ENCODE measurements around the gene WDR35.

The WDR35 gene

DNA sequence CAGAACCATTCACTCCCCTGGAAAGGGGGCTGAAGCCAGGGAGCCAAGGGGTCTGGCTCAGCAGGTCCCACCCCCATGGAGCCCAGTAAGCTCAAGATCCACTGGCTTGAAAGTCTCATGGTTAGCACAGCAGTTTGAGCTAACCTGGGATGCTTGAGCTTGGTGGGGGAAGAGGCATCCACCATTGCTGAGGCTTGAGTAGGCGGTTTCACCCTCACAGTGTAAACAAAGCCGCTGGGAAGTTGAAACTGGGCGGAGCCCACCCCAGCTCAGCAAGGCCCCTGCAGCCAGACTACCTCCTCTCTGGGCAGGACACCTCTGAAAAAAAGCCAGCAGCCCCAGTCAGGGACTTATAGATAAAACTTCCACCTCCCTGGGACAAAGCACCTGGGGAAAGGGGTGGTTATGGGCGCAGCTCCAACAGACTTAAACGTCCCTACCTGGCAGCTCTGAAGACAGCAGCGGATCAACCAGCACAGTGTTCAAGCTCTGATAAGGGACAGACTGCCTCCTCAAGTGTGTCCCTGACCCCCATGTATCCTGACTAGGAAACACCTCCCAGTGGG, 73.4 kb downstream of the WDR35 start:
- no peak for FAIRE-seq
- DNase-seq (ENCODE audit: insufficient read length, low spot score) = no peak
- TF ChIP-seq CTCF (IDR thresholded peaks at IDR 0.05; ENCODE audit: insufficient read depth, missing control alignments) = no peak

- TF ChIP-seq CTCF (IDR thresholded peaks at IDR 0.05; ENCODE audit: insufficient read depth, missing control alignments) = no peak
- no peak for FAIRE-seq
- DNase-seq (ENCODE audit: insufficient read length, low spot score) = no peak
Measured at GRCh38 chr2:19914266-19914975, 75.5 kb downstream of the WDR35 start.

GRCh38 chr2:19911808-19912509, 77.9 kb downstream of the WDR35 start:
- DNase-seq (ENCODE audit: insufficient read length, low spot score) = no peak
- no peak for FAIRE-seq
- no peak for TF ChIP-seq CTCF (IDR thresholded peaks at IDR 0.05; ENCODE audit: insufficient read depth, missing control alignments)

- TF ChIP-seq CTCF (IDR thresholded peaks at IDR 0.05; ENCODE audit: insufficient read depth, missing control alignments) = no peak
- DNase-seq (ENCODE audit: insufficient read length, low spot score) = no peak
- no peak for FAIRE-seq
Measured at GRCh38 chr2:19902216-19902740, 87.6 kb downstream of the WDR35 start.

DNA sequence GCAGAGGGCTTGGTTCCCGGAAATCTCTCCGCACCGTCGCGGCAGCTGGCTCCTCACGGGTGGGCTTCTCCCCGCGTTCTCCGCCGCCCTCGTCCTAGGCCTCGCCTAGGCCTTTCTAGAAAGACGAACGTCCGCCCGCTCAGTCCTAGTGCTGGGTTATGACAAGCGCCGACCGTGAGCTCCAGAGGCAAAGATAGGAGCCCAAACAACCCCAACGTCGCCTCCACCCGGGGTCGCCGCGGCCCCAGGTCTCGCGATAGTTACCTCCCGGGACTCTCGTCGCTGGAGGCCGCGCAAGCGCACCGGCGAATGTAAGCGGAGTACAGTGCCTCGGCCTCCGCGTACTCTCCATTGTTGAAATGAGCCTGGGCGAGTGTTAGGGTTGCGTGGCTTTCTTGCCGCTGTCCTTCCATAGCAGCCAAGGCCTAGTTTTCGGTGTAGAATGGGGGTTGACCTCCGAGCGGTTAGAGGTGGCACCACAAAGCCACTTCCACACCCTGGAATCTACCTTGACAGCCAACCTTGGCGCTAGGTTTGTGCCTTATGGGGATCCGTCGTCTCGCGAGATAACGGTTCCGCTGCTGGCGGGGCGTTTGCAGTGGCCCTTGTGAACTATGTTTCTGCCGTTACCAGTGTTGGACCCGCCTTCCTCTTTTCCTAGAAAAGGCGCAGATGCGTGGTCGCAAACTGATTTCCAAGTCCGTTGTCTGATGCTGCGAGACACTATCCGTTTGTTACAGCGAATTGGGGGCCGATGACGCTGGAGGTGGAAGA, 88.3 kb downstream of the WDR35 start, which contains the start of gene TTC32:
Gene TTC32 (minus strand): TSS at position 542 of the 774 bp plus-strand sequence. CDS start 129 bp downstream, at position 413.
- FAIRE-seq (no peak), DNase-seq (ENCODE audit: insufficient read length, low spot score) (peak; percentile 71)
- no peak for TF ChIP-seq CTCF (IDR thresholded peaks at IDR 0.05; ENCODE audit: insufficient read depth, missing control alignments)

DNA sequence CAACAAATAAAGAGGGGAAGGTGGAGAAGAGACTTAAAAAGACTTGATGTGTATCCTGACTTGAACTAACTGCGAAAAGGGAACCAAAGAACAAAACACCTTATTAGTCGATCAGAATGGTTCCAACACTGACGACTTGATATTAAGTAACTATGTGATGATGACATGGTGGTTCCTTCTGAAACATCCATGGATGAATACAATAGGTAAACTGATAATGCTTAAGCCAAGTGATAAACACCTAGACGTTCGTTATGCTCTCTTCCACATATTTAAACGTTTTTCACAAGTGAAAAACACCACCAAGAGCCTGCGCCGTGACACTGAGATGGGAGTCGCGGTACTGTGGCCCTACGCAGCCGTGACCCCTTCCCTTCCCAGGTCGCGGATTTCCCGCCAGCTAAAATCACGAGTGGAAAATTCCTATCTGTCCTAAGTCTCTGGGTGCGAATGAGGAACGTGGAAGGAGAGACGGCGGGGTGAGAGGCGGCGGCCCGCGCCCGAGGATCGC, 88.9 kb downstream of the WDR35 start:
- no peak for FAIRE-seq
- no peak for DNase-seq (ENCODE audit: insufficient read length, low spot score)
- no peak for TF ChIP-seq CTCF (IDR thresholded peaks at IDR 0.05; ENCODE audit: insufficient read depth, missing control alignments)
